Sigmoid colon (tissue), 4 donors: Measurements from ENCODE around the gene GLYR1.

ENCODE experiments used
- CTCF ChIP-seq, 4 experiments: fragments of 450-650 bp in 3 of 4; fragments of 200-600 bp in 1 of 4; IDR thresholded peaks; one replicate each; pipeline ENCODE4 v1.5.1; 2016 to 2019; ENCODE audit warnings: antibody characterized with exemption in 4 of 4, mild to moderate bottlenecking in 3 of 4, moderate library complexity in 2 of 4
- EP300 ChIP-seq, 4 donors: sonication (generic); formaldehyde crosslinking; IDR thresholded peaks; one replicate each; pipeline ENCODE4 v1.6.1; 2017; ENCODE audit warnings: antibody characterized with exemption in 4 of 4

- TF ChIP-seq CTCF (IDR thresholded peaks at IDR 0.05) (no peak), EP300 (IDR thresholded peaks at IDR 0.05) (no peak)
These were observed 54.1 kb downstream of the GLYR1 start for GRCh38 chr16:4792951-4793513.
